ENCODE results near the gene CHRND. TPM values are rescaled to one million over a fixed set of nuclear protein-coding genes. Genes with fewer than 3 reads are reported as not detected.
A peak's percentile ranks its signal among the peaks of the same experiment; 100 is the strongest.

The CHRND gene
- total and polyA plus RNA-seq, 2 of the 13 experiments (the other 11 are each of a cell fraction or from before 2014, with no cell fraction given) = 0.18 TPM; not detected in 1

DNA sequence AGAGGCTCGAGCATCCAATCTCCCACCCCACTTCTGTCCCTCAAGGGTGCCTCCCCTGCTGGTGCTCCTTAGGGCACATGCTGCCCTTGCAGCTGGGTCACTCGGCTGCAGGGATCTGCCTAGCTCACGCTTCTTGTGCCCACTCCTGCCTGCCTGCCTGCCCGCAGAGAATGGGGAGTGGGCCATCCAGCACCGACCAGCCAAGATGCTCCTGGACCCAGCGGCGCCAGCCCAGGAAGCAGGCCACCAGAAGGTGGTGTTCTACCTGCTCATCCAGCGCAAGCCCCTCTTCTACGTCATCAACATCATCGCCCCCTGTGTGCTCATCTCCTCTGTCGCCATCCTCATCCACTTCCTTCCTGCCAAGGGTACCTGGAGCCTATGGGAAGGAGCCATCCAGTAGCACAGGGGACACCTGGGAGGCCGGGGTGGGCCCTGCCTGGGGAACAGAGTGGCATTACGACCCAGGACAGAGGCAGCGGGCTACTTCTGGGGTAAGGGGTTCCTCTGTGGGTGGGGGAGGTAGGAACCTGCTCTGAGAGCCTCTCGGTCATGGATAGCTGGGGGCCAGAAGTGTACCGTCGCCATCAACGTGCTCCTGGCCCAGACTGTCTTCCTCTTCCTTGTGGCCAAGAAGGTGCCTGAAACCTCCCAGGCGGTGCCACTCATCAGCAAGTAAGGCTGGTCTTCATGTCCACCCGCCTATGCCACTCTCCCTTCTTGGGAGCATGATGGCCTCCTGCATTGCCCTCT lies 16.9 kb downstream of the CHRND start:
- intact Hi-C loops (cut with micrococcal nuclease; ENCODE audit: unreplicated experiment) (no loop called here), in situ Hi-C loops (cut with HindIII; ENCODE audit: extremely low pct_ligation_motif_present, low pct_unique_long_range_greater_than_20kb) (no loop called here)
- Histone ChIP-seq H3K4me2 (ENCODE audit: low read depth, low read length) (no peak overlapping the region), H3K27me3 (ENCODE audit: control insufficient read depth in 1 of 2, insufficient read depth in 2 of 2, low read length in 2 of 2) (no peaks in the 10 kb centered on the region; a peak in 1 of 5 replicates), H4K20me1 (ENCODE audit: insufficient read depth, low read length) (no peaks in the 10 kb centered on the region; the same call in 1 of the 2 replicates), H2AFZ (ENCODE audit: low read length) (no peak overlapping the region), H3K9ac (ENCODE audit: insufficient read depth, low read depth, low read length) (no peak overlapping the region), H3K79me2 (ENCODE audit: insufficient read depth, low read length) (peaks cover 4% of the 10 kb centered on the region), H3K4me3 (replicated peaks in 1 of 3; ENCODE audit: insufficient read depth in 1 of 3, low read depth in 2 of 3, low read length in 3 of 3) (no peak overlapping the region), H3K36me3 (replicated peaks in 1 of 2; ENCODE audit: control insufficient read depth in 1 of 2, insufficient read depth in 2 of 2, low read length in 2 of 2) (peaks cover 4 to 8% of the 10 kb centered on the region in 2 experiments; a peak in 4 of 5 replicates), H3K9me3 (ENCODE audit: low read length) (no peaks in the 10 kb centered on the region), H3K27ac (ENCODE audit: extremely low read length, insufficient read depth, low read length) (no peak overlapping the region), H3K4me1 (ENCODE audit: insufficient read depth, low read length) (peaks cover 11% of the 10 kb centered on the region; the same call in 1 of the 2 replicates)
- TF ChIP-seq ZNF75D (CRISPR knock-in tag; IDR thresholded peaks at IDR 0.05; ENCODE audit: borderline replicate concordance) (no peak), SMAD1 (CRISPR knock-in tag; IDR thresholded peaks at IDR 0.05; ENCODE audit: borderline replicate concordance, low read depth) (0 out of 2 replicates have a peak, but pooled peaks have one; percentile 36), MZF1 (CRISPR knock-in tag; IDR thresholded peaks at IDR 0.05; ENCODE audit: borderline replicate concordance) (no peak), ZNF768 (CRISPR knock-in tag; IDR thresholded peaks at IDR 0.05) (0 out of 2 replicates have a peak, but pooled peaks have one; percentile 24), CENPX (CRISPR knock-in tag; IDR thresholded peaks at IDR 0.05) (no peak), AGO2 (optimal IDR thresholded peaks at IDR 0.05; ENCODE audit: low read depth, low read length) (peak; percentile 94), ZFYVE20 (CRISPR knock-in tag; IDR thresholded peaks at IDR 0.05; ENCODE audit: borderline replicate concordance, low read depth) (no peak), TBL1XR1 (IDR thresholded peaks at IDR 0.05; ENCODE audit: borderline replicate concordance, low read length, partially characterized antibody) (no peak), KDM2A (CRISPR knock-in tag; IDR thresholded peaks at IDR 0.05; ENCODE audit: borderline replicate concordance, low read depth) (peak; percentile 51; the same call in 1 of the 2 replicates), SP4 (CRISPR knock-in tag; IDR thresholded peaks at IDR 0.05) (no peak), POLR2A (IDR thresholded peaks at IDR 0.05; ENCODE audit: insufficient read depth in 1 of 2, low read depth in 2 of 2, low read length in 2 of 2) (peak in 1 of 2 experiments; percentile 44; a peak in 2 of 4 replicates), POLR2G (IDR thresholded peaks at IDR 0.05; ENCODE audit: low read depth, low read length) (peak; percentile 46; the same call in 1 of the 2 replicates), SALL1 (CRISPR knock-in tag; IDR thresholded peaks at IDR 0.05) (peak; percentile 36; the same call in 1 of the 2 replicates)
- TF ChIP-seq, protein P1, sequence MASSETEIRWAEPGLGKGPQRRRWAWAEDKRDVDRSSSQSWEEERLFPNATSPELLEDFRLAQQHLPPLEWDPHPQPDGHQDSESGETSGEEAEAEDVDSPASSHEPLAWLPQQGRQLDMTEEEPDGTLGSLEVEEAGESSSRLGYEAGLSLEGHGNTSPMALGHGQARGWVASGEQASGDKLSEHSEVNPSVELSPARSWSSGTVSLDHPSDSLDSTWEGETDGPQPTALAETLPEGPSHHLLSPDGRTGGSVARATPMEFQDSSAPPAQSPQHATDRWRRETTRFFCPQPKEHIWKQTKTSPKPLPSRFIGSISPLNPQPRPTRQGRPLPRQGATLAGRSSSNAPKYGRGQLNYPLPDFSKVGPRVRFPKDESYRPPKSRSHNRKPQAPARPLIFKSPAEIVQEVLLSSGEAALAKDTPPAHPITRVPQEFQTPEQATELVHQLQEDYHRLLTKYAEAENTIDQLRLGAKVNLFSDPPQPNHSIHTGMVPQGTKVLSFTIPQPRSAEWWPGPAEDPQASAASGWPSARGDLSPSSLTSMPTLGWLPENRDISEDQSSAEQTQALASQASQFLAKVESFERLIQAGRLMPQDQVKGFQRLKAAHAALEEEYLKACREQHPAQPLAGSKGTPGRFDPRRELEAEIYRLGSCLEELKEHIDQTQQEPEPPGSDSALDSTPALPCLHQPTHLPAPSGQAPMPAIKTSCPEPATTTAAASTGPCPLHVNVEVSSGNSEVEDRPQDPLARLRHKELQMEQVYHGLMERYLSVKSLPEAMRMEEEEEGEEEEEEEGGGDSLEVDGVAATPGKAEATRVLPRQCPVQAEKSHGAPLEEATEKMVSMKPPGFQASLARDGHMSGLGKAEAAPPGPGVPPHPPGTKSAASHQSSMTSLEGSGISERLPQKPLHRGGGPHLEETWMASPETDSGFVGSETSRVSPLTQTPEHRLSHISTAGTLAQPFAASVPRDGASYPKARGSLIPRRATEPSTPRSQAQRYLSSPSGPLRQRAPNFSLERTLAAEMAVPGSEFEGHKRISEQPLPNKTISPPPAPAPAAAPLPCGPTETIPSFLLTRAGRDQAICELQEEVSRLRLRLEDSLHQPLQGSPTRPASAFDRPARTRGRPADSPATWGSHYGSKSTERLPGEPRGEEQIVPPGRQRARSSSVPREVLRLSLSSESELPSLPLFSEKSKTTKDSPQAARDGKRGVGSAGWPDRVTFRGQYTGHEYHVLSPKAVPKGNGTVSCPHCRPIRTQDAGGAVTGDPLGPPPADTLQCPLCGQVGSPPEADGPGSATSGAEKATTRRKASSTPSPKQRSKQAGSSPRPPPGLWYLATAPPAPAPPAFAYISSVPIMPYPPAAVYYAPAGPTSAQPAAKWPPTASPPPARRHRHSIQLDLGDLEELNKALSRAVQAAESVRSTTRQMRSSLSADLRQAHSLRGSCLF (CRISPR knock-in tag; IDR thresholded peaks at IDR 0.05; ENCODE audit: borderline replicate concordance) = no peak
- DNase-seq (ENCODE audit: low spot score) (no peak), FAIRE-seq (no peak), ATAC-seq (no peak)
- BruUV-seq (replicated peaks) = no TSS peak
- ChIA-PET POLR2A (no interaction called here), CTCF (ENCODE audit: low intra/inter-chr PET ratio, low total read pairs) (no interaction called here)
- 92% methylated on average over 20 of the region's 20 CpGs for WGBS (ENCODE audit: low lambda C conversion rate)
